GM18870 (cell line): ENCODE data around the gene FAM83B.
"Not testable (repeated sequence)": the region's sequence is repeated elsewhere in the genome, so short reads cannot be mapped to it uniquely, and the experiment has no call there.

ENCODE experiments used
- ATAC-seq: cut with Tn5 transposase; IDR thresholded peaks from one replicate; pipeline ENCODE4 v1.9.1; 2021; ENCODE audit warnings: moderate library complexity; ENCODE audit not compliant: unreplicated experiment

The FAM83B gene

GRCh38 chr6:54897462-54898189 is 51.1 kb downstream of the FAM83B start:
- ATAC-seq: no peak

DNA sequence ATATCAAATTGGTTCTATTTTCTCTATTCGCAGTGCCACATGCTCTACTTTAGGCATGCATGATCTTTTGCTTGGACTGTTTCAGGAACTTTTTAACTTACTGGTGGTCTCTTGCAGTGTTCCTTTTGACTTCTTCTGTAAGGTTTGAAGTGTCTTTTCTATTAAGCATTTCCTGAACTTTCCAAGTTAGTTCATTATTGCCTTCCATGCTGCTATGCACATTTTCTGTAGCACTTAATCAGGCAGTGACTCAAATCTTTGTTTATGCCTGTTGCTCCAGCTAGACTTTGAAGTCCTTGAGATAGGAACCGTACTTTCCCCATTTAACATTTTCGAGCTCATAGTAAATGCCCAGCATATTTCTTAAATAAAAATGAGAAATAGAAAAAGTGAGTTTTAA is 52.2 kb downstream of the FAM83B start:
- no peak for ATAC-seq

GRCh38 chr6:54899442-54899841 is 52.9 kb downstream of the FAM83B start:
- no peak for ATAC-seq

DNA sequence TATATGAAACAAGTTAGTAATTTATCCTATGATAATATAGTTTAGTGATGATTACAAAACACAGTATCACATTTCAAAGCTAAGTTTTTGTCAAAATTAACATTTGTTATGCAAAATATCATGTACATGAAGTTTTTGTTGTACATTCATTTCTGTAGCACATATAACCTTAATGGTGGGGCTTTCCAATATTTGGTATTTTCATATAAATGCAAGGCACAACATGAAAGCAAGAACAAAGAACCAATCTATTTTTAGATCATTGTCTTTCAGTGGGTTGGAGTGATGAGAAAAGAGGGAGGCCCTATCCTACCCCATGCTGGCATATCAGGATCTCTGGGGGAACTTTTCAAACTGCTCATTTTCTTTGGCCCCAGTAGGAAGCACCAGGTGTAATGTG is 53.4 kb downstream of the FAM83B start:
- ATAC-seq: no peak

DNA sequence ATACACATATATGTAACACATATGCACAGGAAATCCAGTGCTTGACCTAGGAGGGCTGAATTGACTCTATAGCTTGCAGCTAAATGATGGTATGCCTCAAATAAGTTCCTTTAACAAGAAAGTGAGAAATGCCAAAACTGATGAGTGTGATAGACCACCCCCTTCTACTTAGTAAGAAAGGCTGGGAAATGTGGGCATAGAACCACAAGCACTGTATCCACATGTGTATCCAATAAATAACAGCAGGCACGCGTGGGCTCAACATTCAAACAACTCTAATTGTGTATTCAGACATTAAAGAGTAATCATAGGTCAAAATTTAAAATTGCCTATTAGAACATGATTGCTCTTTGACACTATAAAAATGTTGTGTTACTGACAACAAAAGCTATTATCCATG is 54.1 kb downstream of the FAM83B start:
- no peak for ATAC-seq

GRCh38 chr6:54903884-54904283 is 57.3 kb downstream of the FAM83B start:
- ATAC-seq: no peak

GRCh38 chr6:54907355-54907754 is 60.8 kb downstream of the FAM83B start:
- peak; percentile 88 for ATAC-seq

DNA sequence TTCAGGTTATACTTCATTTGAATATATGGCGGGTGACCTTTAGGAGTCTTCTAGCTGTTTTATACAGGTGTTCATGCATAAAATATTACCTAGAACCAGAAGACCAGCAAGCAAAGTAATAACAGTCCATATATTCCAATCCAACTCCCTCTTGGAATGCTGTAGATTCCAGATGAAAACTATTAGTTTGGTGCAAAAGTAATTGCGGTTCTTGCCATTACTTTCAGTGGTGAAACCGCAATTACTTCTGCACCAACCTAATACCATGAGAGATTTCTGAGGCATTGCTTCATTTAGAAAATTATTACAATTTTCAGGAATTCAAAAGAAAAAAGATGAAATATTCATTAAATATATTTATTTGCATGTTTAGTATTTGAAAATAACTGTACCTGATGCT is 62.6 kb downstream of the FAM83B start:
- no peak for ATAC-seq

DNA sequence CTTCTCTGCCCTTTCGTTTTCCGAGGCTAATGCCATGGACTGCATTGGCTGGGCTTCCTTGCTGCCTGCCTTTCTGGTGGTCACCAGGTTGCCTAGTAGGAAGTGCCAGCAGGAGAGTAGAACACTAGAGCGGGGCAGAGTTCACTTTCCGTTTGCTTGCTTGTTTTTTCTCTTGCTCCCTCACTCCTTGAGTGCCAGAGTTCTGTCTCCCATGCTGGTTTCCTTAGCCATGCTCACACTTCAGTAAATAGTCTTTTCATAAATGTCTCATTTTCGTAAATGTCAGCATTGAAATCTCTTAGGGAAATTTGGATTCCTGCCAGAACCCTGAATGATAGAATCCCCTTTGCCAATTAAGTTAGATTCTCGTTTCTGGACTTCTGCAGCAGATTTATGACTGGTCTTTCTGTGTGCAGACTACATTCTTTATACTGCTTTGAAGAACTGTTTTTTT is 63.9 kb downstream of the FAM83B start:
- ATAC-seq: no peak

DNA sequence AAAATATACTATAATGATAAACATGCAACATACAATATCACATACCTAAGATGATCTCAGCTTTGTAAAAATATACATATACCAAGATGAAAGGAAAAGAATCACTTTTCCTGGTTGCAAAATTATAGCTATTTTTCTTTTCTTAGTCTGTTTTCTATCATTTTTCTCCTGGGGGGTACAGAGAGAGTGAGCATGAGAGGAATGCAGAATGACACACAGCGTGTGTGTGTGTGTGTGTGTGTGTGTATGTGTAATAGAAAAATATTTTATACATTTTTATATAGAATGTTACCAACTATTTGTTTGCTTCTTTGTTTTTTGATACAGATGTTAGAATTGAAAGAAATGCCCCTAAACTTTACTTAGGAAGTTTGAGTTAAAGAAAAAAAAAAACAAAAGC is 64.3 kb downstream of the FAM83B start:
- ATAC-seq: no peak

DNA sequence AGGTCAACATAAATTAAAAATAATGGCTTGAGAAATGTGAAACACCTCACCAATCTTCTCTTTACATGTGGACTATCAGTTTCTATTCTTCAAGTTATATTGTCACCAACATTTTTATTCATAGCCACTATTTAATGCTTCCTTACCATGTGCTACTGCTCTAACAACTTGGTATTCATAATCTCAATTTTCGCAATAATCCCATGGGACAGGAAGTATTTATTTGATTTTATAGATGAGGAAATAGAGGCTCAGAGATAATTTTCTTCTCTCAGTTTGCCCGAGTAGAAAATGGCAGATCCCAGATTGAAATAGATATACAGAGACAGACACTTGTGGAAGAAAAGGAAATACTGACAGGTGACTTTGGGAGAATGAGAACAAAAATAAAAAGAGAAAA is 66.6 kb downstream of the FAM83B start:
- ATAC-seq: no peak

DNA sequence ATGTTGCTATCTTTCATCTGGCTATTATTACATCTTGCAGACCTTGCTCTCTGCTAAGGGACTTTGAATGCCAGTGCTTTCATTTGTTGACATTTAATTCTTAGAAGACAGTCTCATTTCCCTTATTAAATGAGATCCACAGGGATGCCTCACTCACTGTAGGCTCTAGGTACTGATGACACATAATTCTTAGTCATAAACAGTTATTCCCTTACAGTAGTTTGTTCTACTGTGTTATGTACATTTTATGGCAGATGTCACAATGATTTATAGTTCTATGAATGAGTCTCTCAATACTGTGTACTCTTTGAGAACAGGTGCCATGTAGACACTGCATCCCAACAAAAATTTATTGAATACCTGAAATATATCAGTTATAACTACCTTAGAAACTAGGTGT is 70.3 kb downstream of the FAM83B start:
- no peak for ATAC-seq

DNA sequence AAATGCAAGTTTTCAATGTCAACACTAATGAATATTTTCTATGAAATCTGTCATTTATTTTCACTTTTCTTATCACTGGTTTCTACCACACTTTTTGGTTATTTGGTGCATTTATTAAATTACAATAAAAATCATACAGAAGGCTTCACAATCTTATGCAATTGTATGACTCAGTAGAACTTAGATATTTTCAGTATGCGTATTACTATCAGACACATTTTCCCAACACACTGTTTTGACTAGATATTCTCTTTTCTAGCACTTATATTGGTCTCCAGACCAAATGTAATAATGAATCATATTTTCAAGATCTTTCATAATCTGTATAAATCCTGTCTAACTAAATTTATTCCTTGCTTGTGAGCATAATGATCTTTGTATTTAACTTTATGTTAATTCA is 74.1 kb downstream of the FAM83B start:
- no peak for ATAC-seq

DNA sequence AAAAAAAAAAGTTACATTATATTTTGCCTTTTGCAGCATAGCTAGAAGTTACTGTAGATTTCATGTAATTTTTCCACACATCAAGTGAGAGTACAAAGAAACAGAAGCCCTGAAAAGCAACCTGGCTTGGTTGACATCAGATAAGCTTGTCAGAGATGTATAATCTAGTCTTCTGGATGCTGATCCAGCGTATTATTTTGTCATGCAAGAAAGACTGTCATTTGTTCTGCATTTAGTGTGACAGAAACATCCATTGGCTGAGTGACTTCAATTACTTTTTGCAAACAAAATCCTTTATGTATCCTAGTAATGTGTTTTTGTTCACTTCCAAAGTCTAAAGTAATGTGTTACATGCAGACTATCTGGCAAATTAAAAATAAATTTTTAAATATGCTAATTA is 75.3 kb downstream of the FAM83B start:
- no peak for ATAC-seq

GRCh38 chr6:54929245-54929909 is 82.8 kb downstream of the FAM83B start:
- ATAC-seq: no peak

GRCh38 chr6:54932622-54933021 is 86.1 kb downstream of the FAM83B start:
- ATAC-seq: no peak

DNA sequence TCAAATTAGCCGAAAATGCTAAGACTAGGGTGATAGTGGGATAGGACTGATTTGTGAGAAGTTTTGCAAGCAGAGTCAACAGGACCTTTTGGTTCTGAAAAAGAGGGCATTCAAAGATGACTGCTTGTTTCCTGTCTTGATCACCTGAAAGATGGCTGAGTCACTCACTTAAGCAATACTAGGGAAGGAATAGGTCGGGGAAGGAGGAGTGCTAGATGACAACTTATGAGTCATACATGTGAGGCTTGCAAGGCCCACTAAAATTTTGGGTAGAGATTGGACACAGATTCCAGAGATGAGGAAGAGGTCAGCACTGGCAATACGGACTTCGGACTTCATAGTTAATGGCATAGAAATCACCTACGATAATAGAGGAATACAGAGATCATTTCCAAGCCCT is 89.2 kb downstream of the FAM83B start:
- no peak for ATAC-seq

- ATAC-seq: no peak
Observed at GRCh38 chr6:54937371-54937770, 90.8 kb downstream of the FAM83B start.

DNA sequence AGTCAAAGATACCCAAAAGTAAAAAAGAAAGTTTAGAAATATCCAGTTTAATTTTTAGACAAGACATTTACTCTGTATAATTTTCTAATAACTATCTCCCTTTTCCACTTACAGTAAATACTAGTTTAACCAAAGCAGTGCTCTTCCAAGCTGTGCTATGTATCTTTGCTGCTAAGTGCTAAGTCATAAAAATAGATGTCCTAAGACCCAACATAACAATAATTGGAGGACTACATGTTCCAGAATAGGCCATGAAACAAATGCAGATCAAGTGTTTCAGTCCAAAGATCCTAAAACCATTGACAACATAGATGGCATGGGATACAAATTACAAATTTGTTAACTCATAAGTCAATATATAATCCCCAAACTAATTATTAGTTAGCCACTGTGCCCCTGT is 111.1 kb downstream of the FAM83B start:
- ATAC-seq: no peak

- no peak for ATAC-seq
Observed at GRCh38 chr6:54958446-54958845, 111.9 kb downstream of the FAM83B start.

- ATAC-seq: no peak
Observed at GRCh38 chr6:54959820-54960219, 113.2 kb downstream of the FAM83B start.

DNA sequence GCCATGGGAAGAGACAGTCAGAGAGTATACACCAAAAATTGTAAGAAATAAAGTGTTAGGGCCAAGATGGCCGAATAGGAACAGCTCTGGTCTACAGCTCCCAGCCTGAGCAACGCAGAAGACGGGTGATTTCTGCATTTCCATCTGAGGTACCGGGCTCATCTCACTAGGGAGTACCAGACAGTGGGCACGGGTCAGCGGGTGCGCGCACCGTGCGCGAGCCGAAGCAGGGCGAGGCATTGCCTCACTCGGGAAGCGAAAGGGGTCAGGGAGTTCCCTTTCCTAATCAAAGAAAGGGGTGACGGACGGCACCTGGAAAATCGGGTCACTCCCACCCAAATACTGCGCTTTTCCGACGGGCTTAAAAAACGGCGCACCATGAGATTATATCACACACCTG is 114.8 kb downstream of the FAM83B start:
- ATAC-seq: not testable (repeated sequence)

DNA sequence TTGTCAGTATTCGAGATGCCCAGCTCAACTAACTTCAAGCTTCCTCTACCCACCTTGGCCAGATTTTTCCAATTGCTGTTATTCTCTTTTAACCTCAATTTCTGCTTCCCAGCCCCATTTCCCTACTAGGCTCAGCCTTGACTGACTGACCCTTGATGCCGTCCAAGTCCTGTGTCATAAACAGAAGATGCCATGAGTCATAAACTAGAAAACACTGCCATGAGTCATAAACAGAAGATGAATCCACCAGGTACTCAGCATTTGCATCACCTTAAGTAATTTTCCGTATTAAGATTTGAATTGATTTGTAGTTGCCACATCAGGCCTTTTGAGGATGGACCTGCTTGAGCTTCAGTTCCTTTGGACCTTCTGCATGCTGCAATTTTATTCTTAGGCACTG is 123.8 kb downstream of the FAM83B start:
- ATAC-seq: no peak
